PC-3 (cell line): ENCODE data around the gene CMTM3.

Experiments
- EZH2 ChIP-seq: fragments of 300-600 bp; sonication (generic); IDR thresholded peaks from one replicate; pipeline ENCODE4 v1.6.1; 2017; ENCODE audit warnings: antibody characterized with exemption, mild to moderate bottlenecking, low read length; ENCODE audit not compliant: unreplicated experiment
- TF ChIP-seq, protein P1 (sequence below): fragments of 300-600 bp; sonication (generic); conservative IDR thresholded peaks from 2 replicates; pipeline ENCODE4 v1.5.1; 2017; ENCODE audit warnings: antibody characterized with exemption, low read depth, mild to moderate bottlenecking, low read length

DNA sequence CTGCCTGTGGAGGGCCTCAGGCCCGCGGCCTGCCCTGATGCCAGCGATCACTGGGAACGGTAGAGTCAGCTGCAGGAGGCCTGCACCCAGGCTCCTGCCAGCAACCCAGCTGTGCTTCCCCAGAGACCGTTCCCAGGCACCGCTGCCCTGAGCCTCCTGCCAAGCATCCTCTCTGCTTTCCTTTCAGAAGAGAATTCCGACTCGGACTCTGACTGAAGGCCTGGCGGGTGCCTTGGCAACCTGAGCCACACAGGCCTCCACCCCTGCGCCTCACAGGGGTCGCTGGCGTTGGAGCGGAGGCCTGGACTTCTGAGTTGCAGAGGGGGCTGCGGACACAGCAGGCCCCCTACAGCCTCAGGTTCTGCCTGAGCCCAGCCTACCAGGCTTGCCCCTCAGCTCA, 7.9 kb downstream of the CMTM3 start:
- TF ChIP-seq, protein P1, sequence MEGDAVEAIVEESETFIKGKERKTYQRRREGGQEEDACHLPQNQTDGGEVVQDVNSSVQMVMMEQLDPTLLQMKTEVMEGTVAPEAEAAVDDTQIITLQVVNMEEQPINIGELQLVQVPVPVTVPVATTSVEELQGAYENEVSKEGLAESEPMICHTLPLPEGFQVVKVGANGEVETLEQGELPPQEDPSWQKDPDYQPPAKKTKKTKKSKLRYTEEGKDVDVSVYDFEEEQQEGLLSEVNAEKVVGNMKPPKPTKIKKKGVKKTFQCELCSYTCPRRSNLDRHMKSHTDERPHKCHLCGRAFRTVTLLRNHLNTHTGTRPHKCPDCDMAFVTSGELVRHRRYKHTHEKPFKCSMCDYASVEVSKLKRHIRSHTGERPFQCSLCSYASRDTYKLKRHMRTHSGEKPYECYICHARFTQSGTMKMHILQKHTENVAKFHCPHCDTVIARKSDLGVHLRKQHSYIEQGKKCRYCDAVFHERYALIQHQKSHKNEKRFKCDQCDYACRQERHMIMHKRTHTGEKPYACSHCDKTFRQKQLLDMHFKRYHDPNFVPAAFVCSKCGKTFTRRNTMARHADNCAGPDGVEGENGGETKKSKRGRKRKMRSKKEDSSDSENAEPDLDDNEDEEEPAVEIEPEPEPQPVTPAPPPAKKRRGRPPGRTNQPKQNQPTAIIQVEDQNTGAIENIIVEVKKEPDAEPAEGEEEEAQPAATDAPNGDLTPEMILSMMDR: no peak
- TF ChIP-seq EZH2: no peak
